Measurements from ENCODE around the gene FBXO10. TPM values are rescaled to one million over a fixed set of nuclear protein-coding genes. Genes with fewer than 3 reads are reported as not detected.

Gene FBXO10
- total RNA-seq, 2 experiments from 2014 or later: 0.81 to 2.3 TPM

DNA sequence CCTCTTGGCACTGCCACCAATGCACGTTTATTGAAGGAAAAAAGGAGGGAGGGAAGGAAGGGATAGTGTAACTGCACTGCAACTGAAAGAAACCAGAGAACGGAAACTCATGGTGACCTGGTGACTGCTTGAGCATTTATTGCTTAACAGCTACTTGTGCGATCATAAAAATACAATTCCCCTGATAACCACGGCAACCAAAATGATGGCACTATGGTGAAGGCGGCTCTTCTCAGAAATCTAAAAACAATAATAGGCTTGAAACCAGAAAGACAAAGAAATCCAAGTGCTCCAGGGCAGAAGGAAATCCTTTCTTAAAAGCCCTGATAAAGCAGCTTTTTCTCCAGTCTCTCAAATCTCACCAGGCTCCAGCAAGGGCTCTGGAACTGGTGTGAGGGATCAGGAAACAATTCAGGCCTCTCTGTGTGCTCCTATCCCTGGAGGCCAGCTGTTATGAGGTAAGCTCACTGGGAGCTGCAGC, 1.9 kb downstream of the FBXO10 start:
- no peaks in the 10 kb centered on the region for H3K36me3 ChIP-seq (ENCODE audit: insufficient read depth, low read length)
- H3K4me1 ChIP-seq (ENCODE audit: insufficient read depth, low read length): peaks cover 13% of the 10 kb centered on the region
- ChIA-PET CTCF (no interaction called here), POLR2A (interaction anchor here (1.4 kb wide), 1 partner anchor 18 kb away, joined by 10 read pairs; the partner anchor contains the start of gene TOMM5)
- TF ChIP-seq, protein P1, sequence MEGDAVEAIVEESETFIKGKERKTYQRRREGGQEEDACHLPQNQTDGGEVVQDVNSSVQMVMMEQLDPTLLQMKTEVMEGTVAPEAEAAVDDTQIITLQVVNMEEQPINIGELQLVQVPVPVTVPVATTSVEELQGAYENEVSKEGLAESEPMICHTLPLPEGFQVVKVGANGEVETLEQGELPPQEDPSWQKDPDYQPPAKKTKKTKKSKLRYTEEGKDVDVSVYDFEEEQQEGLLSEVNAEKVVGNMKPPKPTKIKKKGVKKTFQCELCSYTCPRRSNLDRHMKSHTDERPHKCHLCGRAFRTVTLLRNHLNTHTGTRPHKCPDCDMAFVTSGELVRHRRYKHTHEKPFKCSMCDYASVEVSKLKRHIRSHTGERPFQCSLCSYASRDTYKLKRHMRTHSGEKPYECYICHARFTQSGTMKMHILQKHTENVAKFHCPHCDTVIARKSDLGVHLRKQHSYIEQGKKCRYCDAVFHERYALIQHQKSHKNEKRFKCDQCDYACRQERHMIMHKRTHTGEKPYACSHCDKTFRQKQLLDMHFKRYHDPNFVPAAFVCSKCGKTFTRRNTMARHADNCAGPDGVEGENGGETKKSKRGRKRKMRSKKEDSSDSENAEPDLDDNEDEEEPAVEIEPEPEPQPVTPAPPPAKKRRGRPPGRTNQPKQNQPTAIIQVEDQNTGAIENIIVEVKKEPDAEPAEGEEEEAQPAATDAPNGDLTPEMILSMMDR (IDR thresholded peaks at IDR 0.05): no peak
- H3K9me3 ChIP-seq (ENCODE audit: control insufficient read depth in 1 of 2, insufficient read depth in 1 of 2, low read length in 2 of 2): no peaks in the 10 kb centered on the region
- no peak for ATAC-seq (ENCODE audit: poor library complexity)
- H3K4me3 ChIP-seq (ENCODE audit: low read length): no peak overlapping the region
- no peak for DNase-seq
- Mint-ChIP-seq H3K4me3 (peak overlapping the region; percentile 63), H3K27me3 (no peaks in the 10 kb centered on the region), H3K27ac (no peak overlapping the region), H3K36me3 (ENCODE audit: low read depth) (peaks cover 5% of the 10 kb centered on the region), H3K9me3 (no peaks in the 10 kb centered on the region), H3K4me1 (ENCODE audit: low read depth) (peaks cover 24% of the 10 kb centered on the region)
- no peaks in the 10 kb centered on the region for H3K27me3 ChIP-seq (ENCODE audit: control insufficient read depth in 1 of 2, insufficient read depth in 2 of 2, low read length in 2 of 2)
- no peak overlapping the region for H3K27ac ChIP-seq (ENCODE audit: low read depth in 1 of 2, low read length in 2 of 2)
- intact Hi-C loops (cut with DNase I, micrococcal nuclease): no loop called here

DNA sequence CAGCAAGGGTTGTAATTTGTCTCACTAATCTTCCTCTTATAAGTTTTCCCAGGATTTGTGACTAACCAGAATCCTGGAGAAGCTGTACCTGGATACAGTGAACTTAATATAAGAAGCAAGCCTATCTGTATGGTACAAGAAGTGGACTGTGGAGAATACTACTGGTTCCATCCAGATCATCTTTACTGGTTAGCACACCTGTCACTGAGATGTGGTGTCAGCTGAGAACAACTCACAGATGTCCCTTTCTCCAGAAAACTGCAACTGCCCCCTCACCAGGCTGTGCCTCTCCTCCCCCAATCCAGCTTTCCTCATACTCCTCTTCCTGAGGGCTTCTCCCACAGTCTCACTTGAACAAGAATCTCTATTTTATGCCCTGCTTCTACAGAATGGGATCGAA, 4.9 kb downstream of the FBXO10 start:
- ChIA-PET POLR2A (no interaction called here), CTCF (no interaction called here)
- Histone ChIP-seq H3K4me1 (ENCODE audit: insufficient read depth, low read length) (peaks cover 8% of the 10 kb centered on the region), H3K27ac (ENCODE audit: low read depth in 1 of 2, low read length in 2 of 2) (no peak overlapping the region), H3K4me3 (ENCODE audit: low read length) (no peak overlapping the region), H3K36me3 (ENCODE audit: insufficient read depth, low read length) (no peaks in the 10 kb centered on the region), H3K9me3 (ENCODE audit: control insufficient read depth in 1 of 2, insufficient read depth in 1 of 2, low read length in 2 of 2) (no peaks in the 10 kb centered on the region), H3K27me3 (ENCODE audit: control insufficient read depth in 1 of 2, insufficient read depth in 2 of 2, low read length in 2 of 2) (no peaks in the 10 kb centered on the region)
- Mint-ChIP-seq H3K9me3 (no peaks in the 10 kb centered on the region), H3K36me3 (ENCODE audit: low read depth) (peaks cover under 1% of the 10 kb centered on the region), H3K27ac (no peak overlapping the region), H3K4me3 (no peak overlapping the region), H3K4me1 (ENCODE audit: low read depth) (peaks cover 8% of the 10 kb centered on the region), H3K27me3 (no peaks in the 10 kb centered on the region)
- DNase-seq (no peak), ATAC-seq (ENCODE audit: poor library complexity) (no peak)
- intact Hi-C loops (cut with DNase I, micrococcal nuclease): no loop called here
- TF ChIP-seq, protein P1 (IDR thresholded peaks at IDR 0.05): no peak

DNA sequence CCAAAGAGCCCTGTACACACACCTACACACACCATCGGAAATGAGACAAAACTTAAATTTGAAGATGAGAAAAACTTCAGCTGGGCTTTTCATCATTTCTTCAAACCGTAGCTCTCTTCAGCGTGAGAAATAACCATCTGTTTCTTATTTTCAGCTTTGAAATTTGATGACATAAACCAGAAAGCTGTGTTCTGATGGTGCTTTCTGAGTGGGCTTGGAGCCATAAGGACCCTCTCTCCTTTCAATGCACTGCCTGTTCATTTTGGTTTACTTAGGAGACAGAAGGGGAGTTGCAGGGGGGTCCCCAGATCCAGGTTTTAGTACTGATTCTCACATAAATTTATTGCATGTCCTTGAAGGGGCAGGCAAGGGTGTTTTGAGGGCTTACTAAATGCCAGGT, 9.5 kb downstream of the FBXO10 start:
- CTCF ChIA-PET: no interaction called here
- peaks cover 0 to 9% of the 10 kb centered on the region in 2 experiments for H3K9me3 ChIP-seq (ENCODE audit: control insufficient read depth in 1 of 2, insufficient read depth in 1 of 2, low read length in 2 of 2)
- ATAC-seq (ENCODE audit: poor library complexity) (no peak), DNase-seq (no peak)
- Mint-ChIP-seq H3K9me3 (no peaks in the 10 kb centered on the region), H3K4me1 (ENCODE audit: low read depth) (no peaks in the 10 kb centered on the region), H3K27me3 (no peaks in the 10 kb centered on the region), H3K4me3 (no peak overlapping the region), H3K27ac (no peak overlapping the region), H3K36me3 (ENCODE audit: low read depth) (peaks cover 13% of the 10 kb centered on the region)
- H3K27me3 ChIP-seq (ENCODE audit: control insufficient read depth in 1 of 2, insufficient read depth in 2 of 2, low read length in 2 of 2): no peaks in the 10 kb centered on the region
- POLR2A ChIA-PET: interaction anchor here (1.7 kb wide), 1 partner anchor 9 kb away, joined by 4 read pairs; no protein-coding TSS in a partner anchor
- TF ChIP-seq, protein P1 (IDR thresholded peaks at IDR 0.05): no peak
- H3K27ac ChIP-seq (ENCODE audit: low read depth in 1 of 2, low read length in 2 of 2): no peak overlapping the region
- H3K36me3 ChIP-seq (ENCODE audit: insufficient read depth, low read length): no peaks in the 10 kb centered on the region
- no peak overlapping the region for H3K4me3 ChIP-seq (ENCODE audit: low read length)
- H3K4me1 ChIP-seq (ENCODE audit: insufficient read depth, low read length): no peaks in the 10 kb centered on the region
- intact Hi-C loops (cut with DNase I, micrococcal nuclease): loop anchor here in 1 of 2 experiments (5.0 kb wide), 1 partner anchor 51 kb away; no protein-coding TSS in a partner anchor
